ENCODE measurements around the gene COG3. TPM values are rescaled to one million over a fixed set of nuclear protein-coding genes. Genes with fewer than 3 reads are reported as not detected.
"Not testable (repeated sequence)": the region's sequence is repeated elsewhere in the genome, so short reads cannot be mapped to it uniquely, and the experiment has no call there.

Gene COG3
- total RNA-seq: 10 to 100 TPM; 35.6 to 44.5 TPM
- 10 to 100 TPM; 21.6 to 24.7 TPM for polyA plus RNA-seq (ENCODE audit: insufficient read length in 2 of 2)
- long read RNA-seq, donor 1, full-length matches to known transcripts: 5 of 5 reads
- long read RNA-seq, donor 1, partial matches to known transcripts: 0 of 5 reads
- long read RNA-seq, donor 1, other reads (novel, unspliced or antisense): 0 of 5 reads
- long read RNA-seq, donor 2: 0 reads
- long read RNA-seq, donor 3, full-length matches to known transcripts: 3 of 3 reads
- long read RNA-seq, donor 3, partial matches to known transcripts: 0 of 3 reads
- long read RNA-seq, donor 3, other reads (novel, unspliced or antisense): 0 of 3 reads
- long read RNA-seq, donor 4, full-length matches to known transcripts: 3 of 3 reads
- long read RNA-seq, donor 4, partial matches to known transcripts: 0 of 3 reads
- long read RNA-seq, donor 4, other reads (novel, unspliced or antisense): 0 of 3 reads

GRCh38 chr13:45464687-45465453 is at the start of gene COG3:
TSS of gene COG3 (plus strand) at chr13:45464939. CDS start at chr13:45465037, 98 bp downstream.
- DNase-seq (ENCODE audit: low read depth in 4 of 6, low spot score in 6 of 6): peak; percentile 87 to 99 (median 92)
- Histone ChIP-seq H3K36me3 (ENCODE audit: control insufficient read depth, insufficient read depth, low read length) (no peaks in the 10 kb centered on the region), H3K9me3 (ENCODE audit: control insufficient read depth, insufficient read depth, low read length) (no peaks in the 10 kb centered on the region), H3K27me3 (ENCODE audit: control insufficient read depth, insufficient read depth, low read length) (no peaks in the 10 kb centered on the region), H3K27ac (ENCODE audit: low read depth, low read length) (peak within 1 kb of the TSS; percentile 87), H3K4me3 (ENCODE audit: low read depth, low read length) (peak within 1 kb of the TSS; percentile 82), H3K4me1 (ENCODE audit: control insufficient read depth, insufficient read depth, low read length) (peaks cover 16% of the 10 kb centered on the region)
- under 1% methylated on average over 56 of the region's 63 CpGs for WGBS (ENCODE audit: insufficient coverage)

- Histone ChIP-seq H3K36me3 (ENCODE audit: control insufficient read depth, insufficient read depth, low read length) (peaks cover 10% of the 10 kb centered on the region), H3K9me3 (ENCODE audit: control insufficient read depth, insufficient read depth, low read length) (no peaks in the 10 kb centered on the region), H3K4me3 (ENCODE audit: low read depth, low read length) (peak overlapping the region; percentile 2), H3K27ac (ENCODE audit: low read depth, low read length) (peak overlapping the region; percentile 88), H3K4me1 (ENCODE audit: control insufficient read depth, insufficient read depth, low read length) (peaks cover 13% of the 10 kb centered on the region), H3K27me3 (ENCODE audit: control insufficient read depth, insufficient read depth, low read length) (no peaks in the 10 kb centered on the region)
- DNase-seq (ENCODE audit: low read depth in 4 of 6, low spot score in 6 of 6): no peak
- whole genome bisulfite sequencing (ENCODE audit: insufficient coverage): 86% methylated on average over 1 of the region's 1 CpG
Measured at GRCh38 chr13:45415112-45415511, 49.6 kb upstream of the COG3 start.

- Histone ChIP-seq H3K36me3 (ENCODE audit: control insufficient read depth, insufficient read depth, low read length) (no peaks in the 10 kb centered on the region), H3K27ac (ENCODE audit: low read depth, low read length) (peak overlapping the region; percentile 92), H3K27me3 (ENCODE audit: control insufficient read depth, insufficient read depth, low read length) (no peaks in the 10 kb centered on the region), H3K4me3 (ENCODE audit: low read depth, low read length) (peak overlapping the region; percentile 83), H3K4me1 (ENCODE audit: control insufficient read depth, insufficient read depth, low read length) (peaks cover 13% of the 10 kb centered on the region), H3K9me3 (ENCODE audit: control insufficient read depth, insufficient read depth, low read length) (no peaks in the 10 kb centered on the region)
- DNase-seq (ENCODE audit: low read depth in 4 of 6, low spot score in 6 of 6): no peak
- WGBS (ENCODE audit: insufficient coverage): 40% methylated on average over 1 of the region's 10 CpGs
Measured at GRCh38 chr13:45416516-45417128, 48.1 kb upstream of the COG3 start.

- Histone ChIP-seq H3K27me3 (ENCODE audit: control insufficient read depth, insufficient read depth, low read length) (no peaks in the 10 kb centered on the region), H3K36me3 (ENCODE audit: control insufficient read depth, insufficient read depth, low read length) (no peaks in the 10 kb centered on the region), H3K4me3 (ENCODE audit: low read depth, low read length) (peak within 1 kb of the TSS; percentile 83), H3K27ac (ENCODE audit: low read depth, low read length) (peak within 1 kb of the TSS; percentile 92), H3K9me3 (ENCODE audit: control insufficient read depth, insufficient read depth, low read length) (no peaks in the 10 kb centered on the region), H3K4me1 (ENCODE audit: control insufficient read depth, insufficient read depth, low read length) (peaks cover 13% of the 10 kb centered on the region)
- peak; percentile 72 to 97 (median 84) for DNase-seq (ENCODE audit: low read depth in 4 of 6, low spot score in 6 of 6)
- 0% methylated on average over 63 of the region's 64 CpGs for WGBS (ENCODE audit: insufficient coverage)
Measured at GRCh38 chr13:45417790-45418534, 46.8 kb upstream of the COG3 start, which contains the start of gene SLC25A30. TSS of gene SLC25A30 (minus strand) at chr13:45418373. CDS start at chr13:45411425, 6,948 bp downstream.

GRCh38 chr13:45419389-45419788 is 45.4 kb upstream of the COG3 start:
- H3K36me3 ChIP-seq (ENCODE audit: control insufficient read depth, insufficient read depth, low read length); H3K27ac ChIP-seq (ENCODE audit: low read depth, low read length); H3K27me3 ChIP-seq (ENCODE audit: control insufficient read depth, insufficient read depth, low read length); DNase-seq (ENCODE audit: low read depth in 4 of 6, low spot score in 6 of 6); H3K4me3 ChIP-seq (ENCODE audit: low read depth, low read length); H3K9me3 ChIP-seq (ENCODE audit: control insufficient read depth, insufficient read depth, low read length): not testable (repeated sequence)
- peaks cover 13% of the 10 kb centered on the region for H3K4me1 ChIP-seq (ENCODE audit: control insufficient read depth, insufficient read depth, low read length)
- 97% methylated on average over 11 of the region's 16 CpGs for WGBS (ENCODE audit: insufficient coverage)

GRCh38 chr13:45419945-45420344 is 44.8 kb upstream of the COG3 start:
- Histone ChIP-seq H3K36me3 (ENCODE audit: control insufficient read depth, insufficient read depth, low read length) (no peaks in the 10 kb centered on the region), H3K4me1 (ENCODE audit: control insufficient read depth, insufficient read depth, low read length) (peaks cover 13% of the 10 kb centered on the region), H3K9me3 (ENCODE audit: control insufficient read depth, insufficient read depth, low read length) (no peaks in the 10 kb centered on the region), H3K4me3 (ENCODE audit: low read depth, low read length) (no peak overlapping the region), H3K27ac (ENCODE audit: low read depth, low read length) (no peak overlapping the region), H3K27me3 (ENCODE audit: control insufficient read depth, insufficient read depth, low read length) (no peaks in the 10 kb centered on the region)
- WGBS (ENCODE audit: insufficient coverage): 100% methylated on average over 1 of the region's 1 CpG
- DNase-seq (ENCODE audit: low read depth in 4 of 6, low spot score in 6 of 6): no peak

- H3K9me3 ChIP-seq (ENCODE audit: control insufficient read depth, insufficient read depth, low read length): no peaks in the 10 kb centered on the region
- 63% methylated on average over 2 of the region's 3 CpGs for WGBS (ENCODE audit: insufficient coverage)
- no peak overlapping the region for H3K27ac ChIP-seq (ENCODE audit: low read depth, low read length)
- no peaks in the 10 kb centered on the region for H3K36me3 ChIP-seq (ENCODE audit: control insufficient read depth, insufficient read depth, low read length)
- no peaks in the 10 kb centered on the region for H3K27me3 ChIP-seq (ENCODE audit: control insufficient read depth, insufficient read depth, low read length)
- no peak overlapping the region for H3K4me3 ChIP-seq (ENCODE audit: low read depth, low read length)
- DNase-seq (ENCODE audit: low read depth in 4 of 6, low spot score in 6 of 6): peak in 1 of 6 donors; percentile 19
- H3K4me1 ChIP-seq (ENCODE audit: control insufficient read depth, insufficient read depth, low read length): peaks cover under 1% of the 10 kb centered on the region
Measured at GRCh38 chr13:45422731-45423292, 41.9 kb upstream of the COG3 start.

- WGBS (ENCODE audit: insufficient coverage): 14% methylated on average over 1 of the region's 16 CpGs
- H3K36me3 ChIP-seq (ENCODE audit: control insufficient read depth, insufficient read depth, low read length); H3K27me3 ChIP-seq (ENCODE audit: control insufficient read depth, insufficient read depth, low read length); H3K9me3 ChIP-seq (ENCODE audit: control insufficient read depth, insufficient read depth, low read length); H3K4me1 ChIP-seq (ENCODE audit: control insufficient read depth, insufficient read depth, low read length); H3K4me3 ChIP-seq (ENCODE audit: low read depth, low read length); H3K27ac ChIP-seq (ENCODE audit: low read depth, low read length): not testable (repeated sequence)
- DNase-seq (ENCODE audit: low read depth in 4 of 6, low spot score in 6 of 6): peak in 1 of 6 donors; percentile 73
Measured at GRCh38 chr13:45426056-45426841, 38.5 kb upstream of the COG3 start.

All from spinal cord (tissue), 10 donors.